CD4-positive, alpha-beta T cell (primary cell): ENCODE measurements around the gene CLSTN1. TPM values are rescaled to one million over a fixed set of nuclear protein-coding genes. Genes with fewer than 3 reads are reported as not detected.

Source experiments
- ATAC-seq: fragments of 200-7000 bp; cut with Tn5 transposase; one replicate; pipeline ENCODE4 v1.10.0; 2022; ENCODE audit warnings: mild to moderate bottlenecking; ENCODE audit not compliant: poor library complexity
- CTCF ChIA-PET: fragments of 350-600 bp; sonication (Branson Sonifier 250); formaldehyde crosslinking; loops from one replicate; lab custom pipeline; 2021; ENCODE audit warnings: antibody characterized with exemption, inconsistent platforms; lab: Charles Lee
- POLR2A ChIA-PET: fragments of 350-600 bp; sonication (Branson Sonifier 250); formaldehyde crosslinking; loops from one replicate; lab custom pipeline; 2021; ENCODE audit warnings: antibody characterized with exemption, inconsistent platforms; lab: Charles Lee
- DNase-seq, 14 experiments: peaks; one replicate each; pipeline ENCODE4 v3.0.0-alpha.2; 2013 to 2020; ENCODE audit warnings: mixed read lengths in 2 of 14
- H3K27ac ChIP-seq, 2 donors: one replicate each; pipeline versions ENCODE4 v1.5.1 to v1.7.0; 2013; ENCODE audit warnings: low read length in 2 of 2, low read depth in 1 of 2, mild to moderate bottlenecking in 1 of 2
- H3K27me3 ChIP-seq, 2 experiments: 1 replicate in 1 of 2; 2 replicates in 1 of 2; pipeline versions ENCODE4 v1.6.1 to v1.7.0; 2013; ENCODE audit warnings: low read length in 2 of 2, control low read depth in 1 of 2, mild to moderate bottlenecking in 1 of 2, moderate library complexity in 1 of 2; ENCODE audit not compliant: insufficient read depth in 2 of 2, control insufficient read depth in 1 of 2
- H3K36me3 ChIP-seq: one replicate; pipeline ENCODE4 v1.6.1; 2013; ENCODE audit warnings: low read length, control low read depth; ENCODE audit not compliant: insufficient read depth
- H3K4me1 ChIP-seq: one replicate; pipeline ENCODE4 v1.6.1; 2013; ENCODE audit warnings: low read length, control low read depth; ENCODE audit not compliant: insufficient read depth
- H3K4me3 ChIP-seq: one replicate; pipeline ENCODE4 v1.5.1; 2013; ENCODE audit warnings: mild to moderate bottlenecking, low read length, moderate library complexity
- H3K9me3 ChIP-seq, 2 experiments: 1 replicate in 1 of 2; 2 replicates in 1 of 2; pipeline versions ENCODE4 v1.6.1 to v1.7.0; 2013; ENCODE audit warnings: low read length in 2 of 2, mild to moderate bottlenecking in 2 of 2, control low read depth in 1 of 2, moderate library complexity in 1 of 2; ENCODE audit not compliant: control insufficient read depth in 1 of 2, insufficient read depth in 1 of 2
- H3K27ac Mint-ChIP-seq: one replicate; pipeline ENCODE4 v1.8.0; 2020; ENCODE audit warnings: mixed read lengths
- H3K27me3 Mint-ChIP-seq: one replicate; pipeline ENCODE4 v1.8.0; 2021; ENCODE audit warnings: mixed read lengths
- H3K36me3 Mint-ChIP-seq: one replicate; pipeline ENCODE4 v1.8.0; 2021; ENCODE audit warnings: low read depth, mixed read lengths
- H3K4me1 Mint-ChIP-seq: one replicate; pipeline ENCODE4 v1.8.0; 2021; ENCODE audit warnings: low read depth, mixed read lengths
- H3K4me3 Mint-ChIP-seq: one replicate; pipeline ENCODE4 v1.8.0; 2020; ENCODE audit warnings: mild to moderate bottlenecking, mixed read lengths
- H3K9me3 Mint-ChIP-seq: one replicate; pipeline ENCODE4 v1.8.0; 2020; ENCODE audit warnings: mixed read lengths
- intact Hi-C, 2 experiments: fragments of 100-400 bp; cut with DNase I in 1 of 2; cut with micrococcal nuclease in 1 of 2; formaldehyde crosslinking; loops; one replicate each; pipeline versions ENCODE4 v1.15.1 to v1.9.0; 2023 to 2025; cut with DNase I, micrococcal nuclease
- total RNA-seq, 174 experiments: library from RNA in 2 of 174; stranded (reverse) in 2 of 174; gene quantifications; one replicate each; pipeline ENCODE4 v1.2.3 and lab custom pipeline; 2021 to 2026
- TF ChIP-seq, protein P1 (sequence below): fragments of 200-600 bp; IDR thresholded peaks from one replicate; pipeline ENCODE4 v1.8.0; 2022; ENCODE audit warnings: antibody characterized with exemption, mild to moderate bottlenecking

CLSTN1 gene
- total RNA-seq, 2 experiments from 2014 or later: 66.8 to 68.1 TPM

DNA sequence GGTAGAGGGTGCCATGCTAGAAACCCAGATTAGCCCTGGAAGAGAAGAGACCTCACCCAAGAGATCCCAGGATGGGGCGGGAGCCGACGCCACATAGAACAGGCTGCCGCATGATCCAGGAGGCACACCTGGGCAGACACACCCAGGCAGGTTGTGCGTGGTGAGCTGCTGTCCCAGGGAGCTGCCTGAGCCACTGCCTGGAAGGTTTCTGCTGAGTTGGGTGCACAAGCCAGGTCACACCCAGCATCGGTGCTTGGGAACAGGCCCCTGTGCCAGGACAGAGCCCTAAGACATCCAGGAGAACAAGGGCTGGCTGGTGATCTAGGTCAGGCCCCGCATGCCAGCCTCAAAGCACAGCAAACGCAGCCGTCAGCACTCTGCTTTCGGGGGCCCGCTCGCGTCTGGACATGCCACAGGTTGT, 46.1 kb upstream of the CLSTN1 start:
- no peaks in the 10 kb centered on the region for H3K27me3 ChIP-seq
- H3K4me1 Mint-ChIP-seq: peaks cover 8% of the 10 kb centered on the region
- H3K27me3 Mint-ChIP-seq: no peaks in the 10 kb centered on the region
- ATAC-seq (no peak), DNase-seq (no peak)
- peaks cover 12% of the 10 kb centered on the region for H3K4me1 ChIP-seq
- H3K4me3 Mint-ChIP-seq: no peak overlapping the region
- H3K27ac Mint-ChIP-seq: no peak overlapping the region
- no peak overlapping the region for H3K4me3 ChIP-seq
- CTCF ChIA-PET: interaction anchor here (2.6 to 6.9 kb wide), 2 partner anchors 86 to 254 kb away, joined by 7 to 70 read pairs; no protein-coding TSS in a partner anchor
- POLR2A ChIA-PET: no interaction called here
- H3K27ac ChIP-seq: no peak overlapping the region
- H3K36me3 ChIP-seq: peaks cover 5% of the 10 kb centered on the region
- no peaks in the 10 kb centered on the region for H3K9me3 Mint-ChIP-seq
- TF ChIP-seq, protein P1, sequence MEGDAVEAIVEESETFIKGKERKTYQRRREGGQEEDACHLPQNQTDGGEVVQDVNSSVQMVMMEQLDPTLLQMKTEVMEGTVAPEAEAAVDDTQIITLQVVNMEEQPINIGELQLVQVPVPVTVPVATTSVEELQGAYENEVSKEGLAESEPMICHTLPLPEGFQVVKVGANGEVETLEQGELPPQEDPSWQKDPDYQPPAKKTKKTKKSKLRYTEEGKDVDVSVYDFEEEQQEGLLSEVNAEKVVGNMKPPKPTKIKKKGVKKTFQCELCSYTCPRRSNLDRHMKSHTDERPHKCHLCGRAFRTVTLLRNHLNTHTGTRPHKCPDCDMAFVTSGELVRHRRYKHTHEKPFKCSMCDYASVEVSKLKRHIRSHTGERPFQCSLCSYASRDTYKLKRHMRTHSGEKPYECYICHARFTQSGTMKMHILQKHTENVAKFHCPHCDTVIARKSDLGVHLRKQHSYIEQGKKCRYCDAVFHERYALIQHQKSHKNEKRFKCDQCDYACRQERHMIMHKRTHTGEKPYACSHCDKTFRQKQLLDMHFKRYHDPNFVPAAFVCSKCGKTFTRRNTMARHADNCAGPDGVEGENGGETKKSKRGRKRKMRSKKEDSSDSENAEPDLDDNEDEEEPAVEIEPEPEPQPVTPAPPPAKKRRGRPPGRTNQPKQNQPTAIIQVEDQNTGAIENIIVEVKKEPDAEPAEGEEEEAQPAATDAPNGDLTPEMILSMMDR: no peak
- no peaks in the 10 kb centered on the region for H3K36me3 Mint-ChIP-seq
- peaks cover 0 to 4% of the 10 kb centered on the region in 2 experiments for H3K9me3 ChIP-seq
- intact Hi-C loops: loop anchor here (5.0 kb wide), 1 partner anchor 143 kb away; no protein-coding TSS in a partner anchor

GRCh38 chr1:9868244-9868590, 44.5 kb upstream of the CLSTN1 start:
- Mint-ChIP-seq H3K27ac (no peak overlapping the region), H3K9me3 (no peaks in the 10 kb centered on the region), H3K36me3 (no peaks in the 10 kb centered on the region), H3K4me1 (peaks cover 5% of the 10 kb centered on the region), H3K4me3 (no peak overlapping the region), H3K27me3 (no peaks in the 10 kb centered on the region)
- Histone ChIP-seq H3K4me3 (no peak overlapping the region), H3K27ac (no peak overlapping the region), H3K9me3 (peaks cover 0 to 4% of the 10 kb centered on the region in 2 experiments), H3K4me1 (peaks cover 10% of the 10 kb centered on the region), H3K27me3 (no peaks in the 10 kb centered on the region), H3K36me3 (peaks cover 5% of the 10 kb centered on the region)
- intact Hi-C loops: loop anchor here (5.0 kb wide), 1 partner anchor 141 kb away; no protein-coding TSS in a partner anchor
- DNase-seq (no peak), ATAC-seq (no peak)
- CTCF ChIA-PET: interaction anchor here (0.8 to 6.9 kb wide), 4 partner anchors 40 to 253 kb away, joined by 3 to 70 read pairs (median 8); no protein-coding TSS in a partner anchor
- TF ChIP-seq, protein P1: no peak
- POLR2A ChIA-PET: interaction anchor here (0.9 to 2.0 kb wide), 3 partner anchors 81 to 253 kb away, joined by 3 to 6 read pairs (median 4); no protein-coding TSS in a partner anchor

DNA sequence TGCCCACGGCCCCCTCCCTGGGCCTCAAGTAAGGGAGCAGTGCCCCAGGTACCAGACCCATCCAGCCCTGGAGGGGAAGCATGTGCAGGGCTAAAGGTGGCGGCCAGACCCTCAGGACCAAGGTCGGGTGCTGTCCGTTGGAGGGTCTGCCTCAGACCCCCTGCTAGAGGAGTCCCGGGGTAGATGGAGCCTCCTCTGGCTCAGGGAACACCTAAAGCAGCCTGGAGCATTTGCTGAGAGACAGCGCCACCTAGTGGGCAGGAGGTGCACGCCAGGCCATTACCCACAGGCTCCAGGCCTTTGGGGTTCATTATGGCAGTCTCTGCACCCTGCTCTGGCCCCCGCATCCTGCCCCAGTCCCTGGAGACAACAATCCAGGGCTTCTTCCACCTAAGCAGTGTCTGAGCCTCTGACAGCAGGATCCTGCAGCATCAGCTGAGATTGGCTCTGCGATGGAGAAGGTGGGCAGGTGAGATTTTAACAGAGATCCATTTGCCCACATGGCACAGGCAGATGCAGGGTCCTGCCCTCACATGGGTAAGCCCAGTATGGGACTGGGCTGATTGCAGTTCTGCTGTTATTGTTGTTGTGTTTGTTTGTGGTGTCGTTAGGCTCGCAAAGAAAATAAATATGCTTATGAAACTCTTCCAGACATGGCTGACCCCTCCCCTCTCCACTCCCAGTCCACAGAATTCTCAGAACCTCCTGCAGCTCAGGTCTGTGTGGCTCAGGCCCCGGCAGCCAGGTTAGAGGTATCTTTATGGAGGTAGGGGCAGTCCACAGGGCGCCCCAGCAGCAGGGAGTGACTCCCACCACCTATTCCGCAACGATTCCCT, 43.9 kb upstream of the CLSTN1 start:
- H3K27ac Mint-ChIP-seq: no peak overlapping the region
- intact Hi-C loops: loop anchor here (1.0 to 5.0 kb wide), 5 partner anchors 83 to 373 kb away; no protein-coding TSS in a partner anchor
- Histone ChIP-seq H3K9me3 (peaks cover 0 to 4% of the 10 kb centered on the region in 2 experiments), H3K27me3 (no peaks in the 10 kb centered on the region), H3K27ac (no peak overlapping the region), H3K36me3 (peaks cover 5% of the 10 kb centered on the region), H3K4me3 (no peak overlapping the region), H3K4me1 (peaks cover 10% of the 10 kb centered on the region)
- POLR2A ChIA-PET: interaction anchor here (0.9 to 2.0 kb wide), 3 partner anchors 80 to 252 kb away, joined by 3 to 6 read pairs (median 4); no protein-coding TSS in a partner anchor
- H3K9me3 Mint-ChIP-seq: no peaks in the 10 kb centered on the region
- CTCF ChIA-PET: interaction anchor here (0.8 to 6.9 kb wide), 5 partner anchors 38 to 252 kb away, joined by 3 to 70 read pairs (median 7); no protein-coding TSS in a partner anchor
- peaks cover 5% of the 10 kb centered on the region for H3K4me1 Mint-ChIP-seq
- no peaks in the 10 kb centered on the region for H3K36me3 Mint-ChIP-seq
- TF ChIP-seq, protein P1: peak; percentile 94
- H3K27me3 Mint-ChIP-seq: no peaks in the 10 kb centered on the region
- H3K4me3 Mint-ChIP-seq: no peak overlapping the region
- DNase-seq (peak; percentile 80 to 94 (median 88)), ATAC-seq (peak; percentile 100)
